ENCODE data around the gene PHYHD1.

The PHYHD1 gene

GRCh38 chr9:128983536-128983935, 62.8 kb downstream of the PHYHD1 start:
- H3K4me3 ChIP-seq (ENCODE audit: low read depth, low read length): no peak overlapping the region
- no peak for TF ChIP-seq CTCF (IDR thresholded peaks at IDR 0.05; ENCODE audit: borderline replicate concordance, insufficient read depth, low read depth, low read length)

- H3K4me3 ChIP-seq (ENCODE audit: low read depth, low read length): no peak overlapping the region
- TF ChIP-seq CTCF (IDR thresholded peaks at IDR 0.05; ENCODE audit: borderline replicate concordance, insufficient read depth, low read depth, low read length): no peak
Observed at GRCh38 chr9:128986671-128987070, 65.9 kb downstream of the PHYHD1 start.

- no peak for TF ChIP-seq CTCF (IDR thresholded peaks at IDR 0.05; ENCODE audit: borderline replicate concordance, insufficient read depth, low read depth, low read length)
- no peak overlapping the region for H3K4me3 ChIP-seq (ENCODE audit: low read depth, low read length)
Observed at GRCh38 chr9:128987805-128988204, 67.0 kb downstream of the PHYHD1 start.
